Measurements from ENCODE around the gene HNF4A.

Gene HNF4A

DNA sequence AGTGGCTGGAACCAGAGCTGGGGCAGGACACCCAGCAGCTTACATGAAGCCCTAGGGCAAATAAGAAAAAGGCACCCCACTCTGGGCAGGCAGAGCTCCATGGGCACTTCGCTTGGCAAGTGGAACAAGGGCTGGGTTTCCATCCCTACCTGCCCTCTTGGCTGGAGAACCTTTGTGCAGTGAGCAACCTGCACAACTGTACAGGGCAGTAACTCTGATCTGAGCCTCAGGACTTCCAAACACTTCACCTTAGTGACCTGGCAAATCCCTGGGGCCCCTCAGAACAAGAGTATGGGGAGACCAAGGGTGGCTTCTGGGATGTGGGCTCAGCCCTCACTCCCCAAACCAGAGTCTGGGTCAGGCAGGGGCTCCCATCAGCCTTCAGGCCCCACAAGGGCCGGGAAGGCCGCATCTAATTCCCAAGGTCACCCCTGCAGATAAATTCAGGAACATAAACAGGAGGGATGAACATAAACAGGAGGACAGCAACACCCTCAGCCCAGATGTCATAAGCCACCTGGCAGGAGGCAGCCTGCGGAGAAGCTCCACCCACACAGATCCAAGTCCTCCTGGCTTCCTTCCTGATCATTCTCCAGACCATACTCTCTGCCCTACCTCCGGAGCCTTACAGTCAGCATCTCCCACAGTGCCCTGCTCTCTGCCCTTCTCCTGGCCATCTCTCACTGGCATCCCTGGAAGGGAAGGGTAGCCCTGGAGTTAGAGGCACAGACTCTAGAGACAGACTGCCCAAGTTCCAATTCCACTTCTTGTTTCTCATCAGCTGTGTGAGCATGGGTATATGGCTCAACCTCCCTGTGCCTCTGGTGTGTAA lies 37.5 kb downstream of the HNF4A start:
- no peak for DNase-seq

GRCh38 chr20:44393608-44394451 lies 38.3 kb downstream of the HNF4A start:
- no peak for DNase-seq

DNA sequence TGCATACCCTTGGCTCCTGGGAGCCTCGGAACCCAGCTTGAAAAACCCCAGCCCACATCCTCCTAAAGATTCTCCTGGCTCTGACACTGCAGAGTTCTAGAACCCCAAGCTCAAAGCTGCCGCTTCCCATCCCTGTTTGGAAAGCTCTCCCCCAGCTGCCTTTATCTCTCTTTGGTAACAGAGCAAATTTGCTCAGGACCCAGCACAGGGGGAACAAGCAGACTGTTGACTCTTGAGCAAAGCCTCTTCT lies 38.9 kb downstream of the HNF4A start:
- DNase-seq: no peak

GRCh38 chr20:44394702-44395460 lies 39.4 kb downstream of the HNF4A start:
- no peak for DNase-seq

DNA sequence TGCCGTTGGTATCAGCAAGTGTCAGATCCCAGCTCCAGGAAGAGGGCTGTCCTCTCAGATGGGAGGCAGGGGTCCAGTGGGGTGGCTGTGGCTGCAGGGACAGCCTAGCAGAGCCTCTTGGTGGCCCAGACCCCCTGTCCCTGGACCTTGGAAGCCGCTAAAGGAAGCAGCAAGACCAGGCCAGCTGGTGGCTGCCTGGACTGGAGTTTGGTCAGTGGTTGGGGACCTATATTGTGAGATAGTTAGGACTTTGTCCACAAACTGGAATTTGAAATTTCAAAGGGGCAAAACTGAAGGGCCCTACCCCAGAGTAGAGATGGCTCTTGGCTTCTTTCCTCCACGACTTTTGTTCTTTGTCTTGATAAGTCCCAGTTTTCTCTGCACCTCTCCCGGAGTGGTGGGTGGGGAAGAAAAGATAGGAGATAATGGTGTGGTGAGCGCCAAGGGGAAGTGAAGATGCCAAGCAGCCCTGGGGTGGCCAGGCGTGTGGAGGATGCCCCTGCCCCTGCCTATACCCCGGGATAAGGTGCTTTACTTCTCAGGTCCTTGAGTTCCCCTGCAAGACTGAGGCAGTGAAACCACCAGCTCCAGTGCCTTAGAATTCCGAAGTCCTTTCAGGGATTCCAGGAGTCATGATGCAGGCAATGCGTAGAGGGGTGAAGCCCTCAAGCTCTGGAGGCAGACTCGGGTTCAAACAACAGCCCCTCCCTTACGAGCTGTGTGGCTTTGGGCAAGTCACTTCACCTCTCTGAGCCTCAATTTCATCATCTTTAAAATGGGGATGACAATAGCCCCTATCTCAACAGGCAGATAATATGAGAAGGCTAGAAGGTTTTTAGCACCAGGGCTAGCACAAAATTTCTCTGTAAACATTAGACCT lies 40.2 kb downstream of the HNF4A start:
- no peak for DNase-seq

DNA sequence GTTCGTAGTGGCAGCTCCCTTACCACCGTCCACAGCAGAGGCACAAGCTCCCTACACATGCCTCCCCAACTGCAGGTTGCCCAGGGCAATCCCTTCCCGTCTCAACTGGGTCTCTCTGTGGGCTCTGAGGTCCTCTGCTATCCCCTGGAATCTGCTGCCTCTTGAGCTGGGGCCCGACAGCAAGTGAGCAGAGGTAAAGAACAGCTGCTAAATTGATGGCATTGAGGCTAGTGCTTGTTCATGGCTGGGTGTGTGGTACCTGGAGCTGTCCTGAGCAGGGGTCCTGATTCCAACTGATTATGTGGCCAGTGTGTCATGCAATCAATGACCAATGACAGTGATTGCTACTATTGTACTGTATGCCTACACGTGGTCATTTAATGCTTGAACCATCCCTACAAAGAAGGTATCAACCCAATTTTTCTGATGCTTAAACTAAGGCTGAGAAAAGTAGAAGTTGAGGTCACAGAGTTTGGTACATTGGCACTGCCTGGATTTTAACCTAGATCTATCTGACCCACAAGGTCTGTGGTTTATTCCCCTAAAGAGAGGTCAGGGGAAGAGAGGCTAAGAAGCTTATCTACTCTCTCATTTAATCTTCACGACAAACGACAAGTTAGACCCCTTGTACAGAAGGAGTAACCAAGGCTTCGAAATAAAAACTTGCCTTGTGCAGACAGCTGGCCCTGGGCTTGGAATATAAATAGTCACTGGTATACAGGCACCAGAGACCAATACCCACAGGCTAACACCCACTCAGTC lies 41.1 kb downstream of the HNF4A start:
- DNase-seq: no peak

DNA sequence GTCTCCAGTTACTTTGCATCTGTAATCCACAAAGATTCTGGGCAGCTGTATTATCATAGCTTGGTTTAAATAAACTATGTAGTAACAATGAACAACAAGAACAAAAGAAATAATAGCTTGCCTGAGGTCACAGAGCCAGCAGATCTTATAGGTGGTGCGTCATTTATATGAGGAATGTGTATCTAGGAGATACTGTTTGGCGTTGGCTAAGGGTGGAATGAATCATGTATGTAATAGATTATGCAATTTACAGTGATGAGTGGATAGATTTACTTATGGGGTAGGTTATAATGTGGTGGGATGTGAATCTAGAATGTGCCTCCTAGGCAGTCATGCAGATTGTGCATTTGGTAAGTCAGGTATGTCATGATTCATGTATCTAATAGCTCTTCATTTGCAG lies 42.8 kb downstream of the HNF4A start:
- no peak for DNase-seq

DNA sequence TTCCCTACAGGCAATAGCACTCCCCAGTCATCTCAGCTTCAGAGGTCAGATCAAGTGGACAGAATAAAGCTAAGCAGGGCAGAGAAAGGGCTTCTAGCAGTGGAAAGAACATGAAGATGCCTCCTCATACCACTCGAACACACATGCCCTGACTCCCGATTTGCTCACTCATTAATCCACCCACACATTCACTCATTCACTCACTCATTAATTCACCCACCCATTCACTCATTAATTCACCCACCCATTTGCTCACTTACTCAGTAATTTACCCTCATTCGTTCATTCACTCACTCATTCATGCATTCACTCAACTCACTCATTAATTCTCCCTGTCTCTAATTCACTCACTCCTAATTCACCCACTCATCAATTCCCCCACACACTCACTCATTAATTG lies 43.9 kb downstream of the HNF4A start:
- DNase-seq: no peak

DNA sequence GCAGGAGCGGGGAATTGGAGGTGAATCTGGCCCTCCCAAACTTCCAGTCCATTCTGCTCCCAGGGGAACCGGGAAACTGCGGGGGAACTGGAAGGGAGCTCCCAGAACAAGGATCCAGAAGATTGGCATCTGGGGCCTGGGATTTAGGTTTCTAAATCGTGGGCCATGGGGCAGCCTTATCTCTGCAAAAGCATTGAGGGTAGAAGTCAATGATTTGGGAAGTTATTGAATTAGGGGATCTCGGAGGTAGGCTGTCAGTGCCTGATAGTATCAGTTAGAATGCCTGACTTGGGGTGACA lies 45.1 kb downstream of the HNF4A start:
- no peak for DNase-seq

DNA sequence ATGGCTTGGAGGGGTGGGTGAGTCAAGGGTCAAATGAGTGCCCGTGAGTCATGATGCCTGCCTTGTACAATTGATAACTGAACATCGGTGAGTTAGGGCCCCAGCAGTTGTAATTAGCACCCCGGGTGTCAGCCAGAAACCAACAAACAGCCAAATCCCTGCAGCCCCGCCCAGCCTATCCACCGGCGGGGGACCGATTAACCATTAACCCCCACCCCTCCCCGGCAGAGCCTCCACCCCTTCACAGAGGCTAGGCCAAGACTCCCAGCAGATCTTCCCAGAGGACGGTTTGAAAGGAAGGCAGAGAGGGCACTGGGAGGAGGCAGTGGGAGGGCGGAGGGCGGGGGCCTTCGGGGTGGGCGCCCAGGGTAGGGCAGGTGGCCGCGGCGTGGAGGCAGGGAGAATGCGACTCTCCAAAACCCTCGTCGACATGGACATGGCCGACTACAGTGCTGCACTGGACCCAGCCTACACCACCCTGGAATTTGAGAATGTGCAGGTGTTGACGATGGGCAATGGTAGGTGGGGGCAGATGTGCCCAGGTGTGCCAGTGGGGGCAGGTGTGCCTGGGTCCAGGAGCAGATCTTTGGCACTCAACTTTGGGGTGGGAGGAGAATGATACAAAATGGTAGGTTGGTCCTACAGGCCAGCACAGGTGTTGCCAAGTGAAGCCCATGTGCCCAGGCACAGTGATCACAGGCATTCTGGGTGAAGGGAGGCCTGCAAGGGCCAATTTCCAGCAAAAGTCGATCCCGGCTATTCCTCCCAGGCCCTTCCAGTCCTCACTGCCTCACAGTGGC lies 45.7 kb downstream of the HNF4A start:
- no peak for DNase-seq

GRCh38 chr20:44401770-44402390 lies 46.4 kb downstream of the HNF4A start:
- no peak for DNase-seq

- no peak for DNase-seq
Observed at GRCh38 chr20:44402391-44403193, 47.1 kb downstream of the HNF4A start.

DNA sequence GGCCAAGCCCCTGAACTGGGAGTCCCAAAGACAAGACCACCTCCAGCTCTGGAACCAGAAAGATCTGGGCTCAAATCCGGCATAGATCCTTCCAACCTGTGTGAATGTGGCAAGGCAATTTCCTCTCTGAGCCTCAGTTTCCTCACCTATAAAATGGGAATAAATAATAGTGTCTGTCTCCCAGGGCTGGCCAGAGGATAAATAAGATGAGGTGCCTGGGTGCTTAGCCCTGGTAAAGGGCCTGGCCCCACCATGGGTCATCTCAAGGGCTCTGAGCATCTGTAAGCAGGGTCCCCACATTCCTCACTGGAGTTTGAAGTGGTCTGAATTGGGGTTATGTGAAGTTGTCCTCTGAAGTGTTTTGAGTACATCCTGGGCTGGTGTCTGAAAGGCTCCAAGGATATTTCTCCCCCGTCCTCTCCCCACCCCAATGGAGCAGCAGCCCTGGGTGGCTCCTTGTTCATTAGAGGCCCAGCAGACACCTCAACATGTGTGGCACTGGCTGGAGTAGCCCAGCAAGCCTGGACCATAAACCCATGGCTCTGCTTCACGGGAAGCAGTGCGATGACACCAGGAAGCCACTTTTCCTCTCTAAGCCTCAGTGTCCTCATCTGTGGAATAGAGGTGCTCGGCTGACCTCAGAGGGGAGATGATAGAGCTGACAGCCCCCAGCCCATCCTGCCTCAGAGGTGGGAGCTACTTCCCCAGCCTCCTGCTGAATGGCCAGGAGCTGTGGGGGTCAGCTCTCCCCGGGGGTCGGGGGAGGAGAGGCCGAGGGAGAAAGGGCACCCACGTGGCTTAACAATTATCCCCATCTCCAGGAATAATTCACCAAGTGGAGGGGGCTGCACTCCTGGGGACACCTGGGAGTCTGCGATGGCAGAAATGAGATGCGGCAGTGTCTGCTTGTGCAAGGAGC lies 48.0 kb downstream of the HNF4A start:
- no peak for DNase-seq

DNA sequence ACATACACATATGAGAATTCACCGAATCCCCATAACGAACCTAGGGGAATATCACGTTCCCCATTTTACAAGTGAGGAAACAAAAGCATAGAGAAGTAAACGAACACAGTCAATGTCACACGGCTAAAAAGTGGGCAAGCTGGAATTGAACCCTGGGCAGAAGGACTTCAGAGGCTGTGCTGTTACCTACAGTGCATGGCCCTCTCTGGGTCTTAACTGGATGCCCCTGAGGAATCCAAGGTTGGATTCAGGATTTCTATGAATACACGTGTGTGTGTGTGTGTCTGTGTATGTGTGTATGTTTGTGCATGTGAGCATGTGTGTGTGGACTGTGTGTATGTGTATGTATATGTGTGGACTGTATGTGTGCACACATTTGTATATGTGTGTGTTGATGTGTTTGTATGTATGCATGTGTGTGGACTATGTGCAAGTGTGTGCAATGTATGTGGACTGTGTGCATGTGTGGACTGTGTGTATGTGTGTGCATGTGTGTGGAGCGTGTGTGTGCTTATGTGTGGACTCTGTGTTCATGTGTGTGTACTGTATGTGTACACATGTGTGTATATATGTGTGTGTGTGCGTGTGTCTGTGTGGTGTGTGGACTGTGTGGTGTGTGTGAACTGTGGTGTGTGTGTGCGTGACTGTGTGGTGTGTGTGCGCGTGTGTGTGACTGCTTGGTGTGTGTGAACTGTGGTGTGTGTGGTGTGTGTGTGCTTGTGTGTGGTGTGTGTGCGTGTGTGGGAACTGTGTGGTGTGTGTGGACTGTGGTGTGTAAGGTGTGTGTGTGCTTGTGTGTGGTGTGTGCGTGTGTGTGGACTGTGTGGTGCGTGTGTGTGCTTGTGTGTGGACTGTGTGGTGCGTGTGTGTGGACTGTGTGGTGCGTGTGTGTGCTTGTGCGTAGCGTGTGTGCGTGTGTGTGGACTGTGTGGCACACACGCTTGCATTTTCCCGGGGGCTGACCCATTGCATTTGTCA lies 49.0 kb downstream of the HNF4A start:
- DNase-seq: no peak

DNA sequence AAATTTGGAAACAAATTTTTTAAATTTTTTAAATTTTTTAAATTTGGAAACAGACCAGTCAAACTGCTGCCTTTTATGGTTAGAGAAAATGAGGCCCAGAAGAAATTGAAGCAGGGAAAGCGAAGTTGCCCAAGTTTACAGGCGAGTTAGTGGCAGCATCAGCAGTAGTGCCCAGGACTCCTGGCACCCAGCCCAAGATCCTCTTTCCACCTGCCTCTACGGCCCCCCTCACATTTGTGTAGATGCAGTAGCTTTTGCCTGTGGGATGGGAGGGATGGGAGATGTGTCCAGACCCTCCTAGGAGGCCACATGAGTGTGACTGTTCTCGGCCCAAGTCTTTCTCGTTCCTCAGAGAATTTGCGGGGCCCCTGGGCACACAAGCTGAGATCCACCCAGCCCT lies 49.8 kb downstream of the HNF4A start:
- no peak for DNase-seq

GRCh38 chr20:44405785-44406571 lies 50.5 kb downstream of the HNF4A start:
- DNase-seq: no peak
